Parathyroid adenoma (tissue), 2 donors: ENCODE data around the gene ARNT2.

ENCODE experiments used
- H2AFZ ChIP-seq: fragments of 300-600 bp; sonication (generic); one replicate; pipeline ENCODE4 v1.7.0; 2017; ENCODE audit warnings: antibody characterized with exemption, mild to moderate bottlenecking
- H3K27ac ChIP-seq: fragments of 300-600 bp; sonication (generic); one replicate; pipeline ENCODE4 v1.7.0; 2017
- H3K27me3 ChIP-seq: fragments of 300-600 bp; sonication (generic); one replicate; pipeline ENCODE4 v1.7.0; 2017; ENCODE audit warnings: low read length; ENCODE audit not compliant: control insufficient read depth, insufficient read depth
- H3K36me3 ChIP-seq: fragments of 300-600 bp; sonication (generic); one replicate; pipeline ENCODE4 v1.7.0; 2017; ENCODE audit warnings: low read length; ENCODE audit not compliant: control insufficient read depth, insufficient read depth
- H3K4me1 ChIP-seq: fragments of 300-600 bp; sonication (generic); one replicate; pipeline ENCODE4 v1.7.0; 2017; ENCODE audit warnings: control low read depth
- H3K4me2 ChIP-seq: fragments of 300-600 bp; sonication (generic); one replicate; pipeline ENCODE4 v1.7.0; 2017; ENCODE audit warnings: low read length
- H3K4me3 ChIP-seq: fragments of 300-600 bp; sonication (generic); one replicate; pipeline ENCODE4 v1.7.0; 2017; ENCODE audit warnings: low read depth, low read length
- H3K79me2 ChIP-seq: fragments of 300-600 bp; sonication (generic); one replicate; pipeline ENCODE4 v1.7.0; 2017; ENCODE audit warnings: control low read depth
- H3K9ac ChIP-seq: fragments of 300-600 bp; sonication (generic); one replicate; pipeline ENCODE4 v1.7.0; 2017; ENCODE audit warnings: mild to moderate bottlenecking
- H3K9me3 ChIP-seq: fragments of 300-600 bp; sonication (generic); one replicate; pipeline ENCODE4 v1.7.0; 2017; ENCODE audit warnings: low read length; ENCODE audit not compliant: control insufficient read depth
- CTCF ChIP-seq: fragments of 300-600 bp; sonication (generic); IDR thresholded peaks from one replicate; pipeline ENCODE4 v1.7.0; 2017; ENCODE audit warnings: antibody characterized with exemption, mild to moderate bottlenecking
- donor health status: primary hyperparathyroidism.

Gene ARNT2

GRCh38 chr15:80591938-80592825 is 188.0 kb downstream of the ARNT2 start:
- Histone ChIP-seq H3K79me2 (no peaks in the 10 kb centered on the region), H3K4me1 (no peaks in the 10 kb centered on the region), H3K27me3 (no peaks in the 10 kb centered on the region)

DNA sequence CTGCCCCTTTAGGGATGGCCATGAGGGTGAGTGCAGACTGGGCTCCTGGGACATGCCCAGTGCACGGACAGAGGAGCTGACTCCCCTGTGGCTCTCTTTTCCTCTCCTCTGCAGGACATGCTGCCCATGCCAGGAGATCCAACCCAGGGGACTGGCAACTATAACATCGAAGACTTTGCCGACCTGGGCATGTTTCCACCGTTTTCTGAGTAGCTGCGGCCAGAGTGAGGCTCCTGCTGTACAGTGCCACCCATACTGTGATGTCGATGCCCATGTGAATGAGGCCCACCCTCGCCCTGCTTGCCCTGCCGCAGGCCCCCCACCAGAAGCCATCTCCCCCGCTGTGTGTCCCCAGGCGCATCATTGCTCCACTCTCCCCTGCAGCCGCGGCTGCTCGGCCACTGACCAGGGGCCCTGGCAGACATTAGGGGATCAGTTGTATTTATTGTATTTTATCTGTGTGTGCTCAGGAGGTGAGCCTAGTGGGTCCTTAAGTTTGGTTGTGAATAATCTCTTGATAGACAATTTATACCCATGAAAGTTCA is 189.4 kb downstream of the ARNT2 start:
- H3K9me3 ChIP-seq, result no peaks in the 10 kb centered on the region
- no peak overlapping the region for H2AFZ ChIP-seq
- H3K4me1 ChIP-seq, result no peaks in the 10 kb centered on the region
- H3K4me2 ChIP-seq, result no peak overlapping the region
- no peak for TF ChIP-seq CTCF
- no peaks in the 10 kb centered on the region for H3K36me3 ChIP-seq
- H3K27ac ChIP-seq, result no peak overlapping the region
- H3K9ac ChIP-seq, result no peak overlapping the region
- no peaks in the 10 kb centered on the region for H3K79me2 ChIP-seq
- H3K4me3 ChIP-seq, result no peak overlapping the region
- no peaks in the 10 kb centered on the region for H3K27me3 ChIP-seq

More at GRCh38 chr15:80591938-80592825, 188.0 kb downstream of the ARNT2 start:
- no peak for TF ChIP-seq CTCF
- Histone ChIP-seq H3K9me3 (no peaks in the 10 kb centered on the region), H3K36me3 (no peaks in the 10 kb centered on the region), H3K9ac (no peak overlapping the region), H3K4me2 (no peak overlapping the region), H3K4me3 (no peak overlapping the region), H3K27ac (no peak overlapping the region), H2AFZ (no peak overlapping the region)

- Histone ChIP-seq H3K27ac (no peak overlapping the region), H3K4me3 (no peak overlapping the region), H3K4me2 (no peak overlapping the region), H3K27me3 (no peaks in the 10 kb centered on the region), H3K36me3 (no peaks in the 10 kb centered on the region), H3K4me1 (no peaks in the 10 kb centered on the region), H3K79me2 (no peaks in the 10 kb centered on the region), H3K9me3 (no peaks in the 10 kb centered on the region), H3K9ac (no peak overlapping the region), H2AFZ (no peak overlapping the region)
- TF ChIP-seq CTCF, result no peak
These were observed 190.1 kb downstream of the ARNT2 start for GRCh38 chr15:80594091-80594889.

GRCh38 chr15:80595396-80595795 is 191.2 kb downstream of the ARNT2 start:
- no peaks in the 10 kb centered on the region for H3K27me3 ChIP-seq
- no peaks in the 10 kb centered on the region for H3K36me3 ChIP-seq
- no peaks in the 10 kb centered on the region for H3K79me2 ChIP-seq
- no peak overlapping the region for H3K4me3 ChIP-seq
- H2AFZ ChIP-seq, result no peak overlapping the region
- H3K9ac ChIP-seq, result no peak overlapping the region
- no peak overlapping the region for H3K27ac ChIP-seq
- no peaks in the 10 kb centered on the region for H3K9me3 ChIP-seq
- H3K4me1 ChIP-seq, result no peaks in the 10 kb centered on the region
- H3K4me2 ChIP-seq, result no peak overlapping the region
- no peak for TF ChIP-seq CTCF
